ENCODE data around the gene KIRREL3. TPM values are rescaled to one million over a fixed set of nuclear protein-coding genes. Genes with fewer than 3 reads are reported as not detected.

The KIRREL3 gene
- total RNA-seq, 1 donor from 2014 or later = 26.5 TPM

- no peak for DNase-seq (ENCODE audit: low spot score in 2 of 2)
- no peak for FAIRE-seq
Observed at GRCh38 chr11:126525216-126525615, 475.4 kb downstream of the KIRREL3 start.

- FAIRE-seq (no peak), DNase-seq (ENCODE audit: low spot score in 2 of 2) (no peak)
Observed at GRCh38 chr11:126523441-126524205, 476.9 kb downstream of the KIRREL3 start.

DNA sequence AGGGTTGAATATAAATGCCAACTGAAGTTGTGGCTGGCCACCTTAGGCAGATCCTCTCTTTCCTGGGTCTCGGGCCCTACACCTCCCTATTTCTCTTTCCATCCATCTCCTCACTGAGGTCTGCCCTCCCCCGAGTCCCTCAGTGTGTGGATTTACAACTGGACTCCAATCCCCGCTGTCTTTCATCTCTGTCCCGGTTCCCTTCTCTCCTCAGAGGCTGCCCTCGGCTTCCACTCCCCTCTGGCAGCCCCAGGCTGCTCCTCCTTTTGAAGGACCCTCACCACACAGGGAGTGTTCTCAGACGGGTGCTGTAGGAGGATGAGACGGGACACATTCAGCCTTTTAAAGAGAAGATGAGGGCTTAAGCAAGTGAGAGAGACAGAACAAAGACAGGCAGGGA is 478.0 kb downstream of the KIRREL3 start:
- DNase-seq (ENCODE audit: low spot score in 2 of 2) = no peak
- FAIRE-seq = no peak

DNA sequence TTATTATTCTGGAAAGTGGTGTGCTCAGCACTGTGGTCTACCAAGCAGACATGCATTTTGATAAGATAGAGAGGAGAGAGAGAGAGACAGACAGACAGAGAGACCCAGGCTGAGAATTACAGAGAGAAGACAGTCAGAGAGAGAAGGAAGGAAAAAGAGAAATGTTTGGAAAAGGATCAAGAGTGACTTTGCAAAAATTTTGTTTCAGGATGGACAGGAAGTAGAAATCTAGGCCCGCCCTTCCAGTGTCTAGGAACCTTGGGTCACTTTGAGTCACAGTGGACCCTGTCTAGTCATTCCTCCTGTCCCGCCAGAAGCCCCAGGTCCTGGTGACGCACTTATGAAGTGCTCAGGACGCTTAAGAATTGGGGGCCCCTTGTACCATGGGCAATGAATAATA is 478.4 kb downstream of the KIRREL3 start:
- DNase-seq (ENCODE audit: low spot score in 2 of 2) (no peak), FAIRE-seq (no peak)

DNA sequence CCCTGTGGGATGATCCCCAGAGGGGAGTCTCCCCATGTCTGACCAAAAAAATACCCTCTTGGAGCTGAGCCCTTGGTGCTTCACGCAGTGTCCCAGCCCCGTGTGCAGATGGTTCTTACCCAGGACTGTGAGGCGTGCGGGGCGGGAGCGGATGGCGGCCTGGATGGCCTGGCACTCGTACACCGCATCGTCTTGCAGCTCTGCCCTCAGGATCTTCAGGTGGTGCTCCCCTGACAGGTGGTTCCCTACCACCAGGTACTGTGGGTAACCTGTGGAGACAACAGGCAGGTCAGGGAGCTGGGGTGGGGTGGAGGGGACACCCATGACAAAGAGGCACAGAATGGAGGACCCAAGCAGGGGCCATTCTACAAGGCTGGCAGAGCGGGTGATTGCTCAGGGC is 479.4 kb downstream of the KIRREL3 start:
- FAIRE-seq = no peak
- no peak for DNase-seq (ENCODE audit: low spot score in 2 of 2)

- FAIRE-seq = no peak
- DNase-seq (ENCODE audit: low spot score in 2 of 2) = no peak
Observed at GRCh38 chr11:126519764-126520734, 480.5 kb downstream of the KIRREL3 start.

DNA sequence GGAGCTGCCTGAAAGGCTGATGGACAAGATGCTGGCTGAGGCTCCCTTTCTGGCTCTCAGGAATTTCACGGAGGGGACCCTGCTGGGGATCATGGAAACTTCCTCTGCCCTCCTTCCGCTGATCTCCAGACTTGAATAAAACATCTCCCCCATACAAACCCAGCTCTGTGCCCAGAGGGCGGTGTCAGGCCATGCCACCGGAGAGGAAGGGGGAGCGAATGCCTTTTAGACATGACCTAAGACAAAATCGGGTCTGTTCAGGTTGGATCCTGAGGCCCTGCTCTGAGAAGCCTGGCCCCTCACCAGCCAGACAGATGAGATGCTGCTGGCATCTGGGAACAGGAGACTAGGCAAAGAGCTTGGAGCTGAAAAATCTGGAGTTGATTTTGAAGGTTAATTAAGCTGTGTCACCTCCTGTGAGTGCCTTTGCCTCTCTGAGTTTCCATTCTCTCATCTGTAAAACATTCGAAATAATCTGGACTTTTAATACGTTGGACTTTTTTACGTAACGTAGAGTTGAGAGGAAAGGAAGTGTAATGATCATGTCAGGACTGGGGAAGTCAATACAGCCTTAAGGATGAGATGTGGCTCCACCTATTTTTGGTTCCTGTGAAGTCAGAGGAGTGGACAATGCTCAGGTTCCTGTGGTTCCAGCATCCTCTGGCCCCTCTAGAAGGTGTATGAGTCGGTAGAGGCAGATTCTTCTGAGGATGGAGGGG is 481.4 kb downstream of the KIRREL3 start:
- no peak for FAIRE-seq
- no peak for DNase-seq (ENCODE audit: low spot score in 2 of 2)

DNA sequence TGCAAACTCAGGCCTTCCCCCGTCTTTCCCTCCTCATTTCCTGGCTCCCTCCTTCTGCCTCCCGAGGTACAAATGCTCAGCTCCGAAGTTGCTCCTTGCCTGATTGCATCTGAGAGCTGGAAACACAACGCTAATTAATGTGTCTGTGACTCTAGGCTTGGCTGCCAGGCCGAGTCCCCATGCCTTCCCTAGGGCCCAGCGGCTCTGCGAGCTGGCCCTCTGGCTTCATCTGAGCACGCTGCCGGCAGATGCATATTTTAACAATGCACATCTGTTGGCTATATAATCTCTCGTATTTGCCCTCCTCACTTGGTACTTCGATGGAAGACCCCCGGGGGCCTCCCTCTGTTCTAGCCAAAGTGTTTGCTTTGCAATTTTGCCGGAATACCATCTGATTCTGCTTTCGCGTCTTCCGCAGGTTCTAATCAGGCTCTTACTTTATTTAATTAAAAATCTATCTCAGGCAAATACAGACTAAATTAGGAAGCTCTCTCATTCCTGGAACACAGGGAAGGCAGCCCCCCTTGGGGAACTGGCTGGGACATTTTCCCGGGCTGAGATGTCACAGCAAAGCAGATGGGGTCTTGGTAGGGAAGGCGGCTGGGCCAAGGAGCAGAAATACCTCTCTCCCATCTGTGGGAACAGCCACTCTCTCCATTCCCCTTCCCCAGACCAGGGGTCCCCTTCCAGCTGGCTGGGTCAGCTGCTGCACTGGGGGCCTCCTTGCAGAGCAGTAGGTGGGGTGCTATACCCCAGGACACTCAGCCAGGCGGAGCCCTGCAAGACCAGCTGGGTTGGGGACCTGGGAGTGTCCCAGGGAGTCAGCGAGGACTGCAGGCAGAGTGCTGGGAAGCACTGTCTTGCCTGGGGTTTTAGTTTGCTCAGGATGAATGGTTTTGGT is 482.2 kb downstream of the KIRREL3 start:
- DNase-seq (ENCODE audit: low spot score in 2 of 2) = no peak

GRCh38 chr11:126515501-126515900 is 485.1 kb downstream of the KIRREL3 start:
- DNase-seq (ENCODE audit: low spot score in 2 of 2) (no peak), FAIRE-seq (no peak)

More for the DNA sequence above, 482.2 kb downstream of the KIRREL3 start:
- no peak for FAIRE-seq

DNA sequence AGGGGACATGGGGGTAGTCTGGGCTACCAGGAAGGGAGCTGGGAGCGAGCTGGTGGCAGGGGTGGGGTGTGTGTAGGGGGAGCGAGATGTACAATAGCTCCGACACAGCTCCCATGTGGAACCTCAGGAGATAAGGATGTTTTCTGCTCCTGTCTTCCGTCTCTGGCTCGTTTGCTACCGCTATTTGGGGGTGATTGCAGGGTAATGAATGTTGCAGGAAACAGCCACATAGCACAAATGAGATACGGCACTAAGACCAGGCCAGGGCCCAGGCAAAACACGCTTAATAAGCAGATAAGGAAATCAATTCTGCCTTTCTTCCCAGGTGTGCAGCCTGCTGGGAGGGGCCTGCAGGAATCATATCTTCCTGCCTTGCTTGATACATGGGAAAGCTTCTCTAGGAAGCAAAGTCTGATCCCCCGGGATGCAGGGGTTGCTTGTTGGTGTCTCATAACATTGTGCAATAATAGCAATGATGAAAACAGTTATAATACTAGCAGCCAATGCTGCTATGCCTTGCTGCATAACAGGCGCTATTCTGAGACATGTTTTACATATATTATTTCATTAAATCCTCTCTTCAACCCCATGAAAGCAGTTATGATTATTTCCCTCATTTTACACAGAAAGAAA is 486.4 kb downstream of the KIRREL3 start:
- no peak for DNase-seq (ENCODE audit: low spot score in 2 of 2)
- FAIRE-seq = no peak

DNA sequence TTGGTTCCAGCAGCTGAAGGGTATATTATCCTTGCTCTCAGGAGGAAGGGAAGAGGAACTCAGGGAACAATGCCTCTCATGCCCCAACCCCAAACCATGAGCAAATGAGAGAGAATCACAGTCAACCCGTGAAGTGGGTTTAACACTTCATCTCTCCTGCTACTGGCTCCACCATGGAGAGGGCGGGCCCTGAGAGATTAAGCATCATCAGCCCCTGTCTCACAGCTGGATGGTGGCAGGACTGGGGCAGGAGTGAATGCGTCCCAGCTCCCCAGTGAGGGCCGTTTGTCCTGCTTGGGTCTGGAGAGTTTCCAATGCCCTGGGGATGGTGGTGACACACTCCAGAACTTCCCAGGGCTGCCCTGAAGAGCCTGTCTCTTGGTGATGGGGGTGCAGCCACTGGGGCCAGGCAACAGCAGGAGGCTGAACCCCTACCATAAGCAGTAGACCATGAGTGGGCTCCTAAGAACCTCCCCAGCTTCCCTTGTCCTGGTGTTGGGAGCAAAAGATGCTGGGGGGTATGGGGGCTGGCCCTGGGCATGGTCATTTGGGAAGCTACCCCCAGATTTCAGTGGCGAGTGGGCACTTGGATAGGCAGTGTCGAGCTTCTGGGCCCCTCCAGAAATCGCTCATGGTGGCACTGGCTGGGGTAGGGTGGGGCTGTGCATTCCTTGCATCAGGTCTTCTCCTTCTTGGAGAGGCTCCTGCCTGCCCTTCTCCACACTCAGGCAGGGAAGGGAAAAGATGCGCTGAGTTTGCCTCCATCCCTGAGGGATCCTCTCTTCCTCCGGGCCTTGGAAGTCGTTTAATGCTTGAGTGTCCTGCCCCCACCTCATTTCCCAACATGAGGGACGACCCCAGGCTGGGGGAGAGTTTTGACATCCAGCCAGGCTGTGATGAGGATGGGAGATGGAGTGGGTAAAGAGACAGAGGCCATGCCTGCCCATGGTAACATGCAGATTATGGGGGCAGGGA is 487.5 kb downstream of the KIRREL3 start:
- DNase-seq (ENCODE audit: low spot score in 2 of 2) (no peak), FAIRE-seq (no peak)

DNA sequence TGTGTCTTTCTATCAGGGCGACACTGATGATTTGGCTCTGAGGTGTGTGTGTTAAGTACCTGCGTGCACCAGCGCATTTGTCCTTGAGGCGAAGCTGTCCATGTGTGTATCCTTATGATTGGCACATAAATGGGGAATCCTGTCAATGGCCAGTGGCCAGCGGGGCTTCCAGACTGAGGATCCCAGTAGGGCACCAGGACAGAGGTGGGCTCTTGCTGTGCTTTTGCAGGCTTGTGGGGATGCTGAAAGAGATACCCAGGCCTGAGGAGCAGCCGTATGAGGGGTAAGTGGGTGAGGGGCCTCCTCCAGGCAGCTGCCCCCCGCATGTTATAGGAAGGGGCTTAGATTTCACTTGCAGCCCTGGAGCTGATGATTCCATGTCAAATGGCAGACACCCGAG is 488.3 kb downstream of the KIRREL3 start:
- DNase-seq (ENCODE audit: low spot score in 2 of 2) = no peak
- no peak for FAIRE-seq

DNA sequence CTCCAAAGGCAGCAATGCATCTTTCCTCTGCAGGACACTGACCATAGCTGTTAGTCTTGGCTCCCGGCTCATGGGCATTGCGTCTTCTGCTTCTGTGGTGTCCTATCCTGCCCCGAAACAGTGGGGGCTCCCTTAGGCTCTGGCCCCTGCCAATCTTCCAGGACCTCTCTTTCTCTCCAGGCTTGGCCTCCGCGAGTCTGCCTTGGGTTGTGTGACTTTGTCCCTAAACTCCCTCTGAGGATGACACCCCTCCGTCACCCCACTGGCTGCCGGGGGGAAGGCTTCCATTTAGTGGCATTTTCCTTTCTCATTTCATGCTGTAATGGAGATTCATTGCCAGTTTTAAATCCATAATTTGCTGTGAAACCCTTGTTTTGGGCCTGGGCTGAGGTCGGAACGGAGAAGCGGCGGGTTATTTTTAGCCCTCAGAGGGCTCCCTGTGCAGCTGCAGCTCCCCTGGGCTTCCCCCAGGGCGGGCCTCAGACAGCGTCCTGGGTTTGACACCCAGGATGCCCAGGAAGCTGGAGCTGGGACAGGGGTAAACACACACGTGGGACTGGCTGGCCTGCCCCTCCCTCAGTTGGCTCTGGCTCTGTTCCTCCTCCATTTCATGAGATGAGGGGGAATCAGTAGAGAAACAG is 489.0 kb downstream of the KIRREL3 start:
- FAIRE-seq (no peak), DNase-seq (ENCODE audit: low spot score in 2 of 2) (no peak)

GRCh38 chr11:126510621-126511370 is 489.8 kb downstream of the KIRREL3 start:
- DNase-seq (ENCODE audit: low spot score in 2 of 2) (no peak), FAIRE-seq (no peak)

GRCh38 chr11:126507646-126508045 is 492.9 kb downstream of the KIRREL3 start:
- FAIRE-seq (no peak), DNase-seq (ENCODE audit: low spot score in 2 of 2) (no peak)

- no peak for DNase-seq (ENCODE audit: low spot score in 2 of 2)
- FAIRE-seq = no peak
Observed at GRCh38 chr11:126506789-126507188, 493.8 kb downstream of the KIRREL3 start.

- DNase-seq (ENCODE audit: low spot score in 2 of 2) (no peak), FAIRE-seq (no peak)
Observed at GRCh38 chr11:126502982-126503381, 497.6 kb downstream of the KIRREL3 start.
